PFSK-1 (cell line): ENCODE results near the gene MAPK8.

Source experiments
- FOXP2 ChIP-seq: optimal IDR thresholded peaks from 2 replicates; pipeline ENCODE3; 2011; ENCODE audit warnings: borderline replicate concordance, control low read depth, inconsistent platforms; ENCODE audit not compliant: insufficient read depth; ENCODE audit errors: extremely low read length, extremely low read depth
- POLR2AphosphoS5 ChIP-seq: IDR thresholded peaks from 2 replicates; pipeline ENCODE4 v1.6.1; 2012; ENCODE audit warnings: low read depth, mild to moderate bottlenecking, control low read depth, low read length, moderate library complexity
- SIN3A ChIP-seq: IDR thresholded peaks from 2 replicates; pipeline ENCODE4 v1.6.1; 2012; ENCODE audit warnings: mild to moderate bottlenecking, low read length, moderate library complexity, borderline replicate concordance; ENCODE audit not compliant: insufficient read depth
- TAF1 ChIP-seq: IDR thresholded peaks from 2 replicates; pipeline ENCODE4 v1.6.1; 2012; ENCODE audit warnings: low read length, control low read depth, borderline replicate concordance; ENCODE audit not compliant: insufficient read depth
- TF ChIP-seq, protein P1 (sequence below), 2 experiments: IDR thresholded peaks; 2 replicates each; pipeline versions ENCODE4 v1.6.1 to v1.8.0; 2011 to 2012; ENCODE audit warnings: low read depth in 2 of 2, low read length in 2 of 2, control low read depth in 1 of 2, inconsistent platforms in 1 of 2, mild to moderate bottlenecking in 1 of 2, moderate library complexity in 1 of 2; ENCODE audit not compliant: insufficient read depth in 1 of 2

MAPK8 gene

GRCh38 chr10:48430402-48430993 lies 124.0 kb downstream of the MAPK8 start:
- TF ChIP-seq FOXP2 (no peak), POLR2AphosphoS5 (no peak), SIN3A (no peak), TAF1 (no peak)
- TF ChIP-seq, protein P1, sequence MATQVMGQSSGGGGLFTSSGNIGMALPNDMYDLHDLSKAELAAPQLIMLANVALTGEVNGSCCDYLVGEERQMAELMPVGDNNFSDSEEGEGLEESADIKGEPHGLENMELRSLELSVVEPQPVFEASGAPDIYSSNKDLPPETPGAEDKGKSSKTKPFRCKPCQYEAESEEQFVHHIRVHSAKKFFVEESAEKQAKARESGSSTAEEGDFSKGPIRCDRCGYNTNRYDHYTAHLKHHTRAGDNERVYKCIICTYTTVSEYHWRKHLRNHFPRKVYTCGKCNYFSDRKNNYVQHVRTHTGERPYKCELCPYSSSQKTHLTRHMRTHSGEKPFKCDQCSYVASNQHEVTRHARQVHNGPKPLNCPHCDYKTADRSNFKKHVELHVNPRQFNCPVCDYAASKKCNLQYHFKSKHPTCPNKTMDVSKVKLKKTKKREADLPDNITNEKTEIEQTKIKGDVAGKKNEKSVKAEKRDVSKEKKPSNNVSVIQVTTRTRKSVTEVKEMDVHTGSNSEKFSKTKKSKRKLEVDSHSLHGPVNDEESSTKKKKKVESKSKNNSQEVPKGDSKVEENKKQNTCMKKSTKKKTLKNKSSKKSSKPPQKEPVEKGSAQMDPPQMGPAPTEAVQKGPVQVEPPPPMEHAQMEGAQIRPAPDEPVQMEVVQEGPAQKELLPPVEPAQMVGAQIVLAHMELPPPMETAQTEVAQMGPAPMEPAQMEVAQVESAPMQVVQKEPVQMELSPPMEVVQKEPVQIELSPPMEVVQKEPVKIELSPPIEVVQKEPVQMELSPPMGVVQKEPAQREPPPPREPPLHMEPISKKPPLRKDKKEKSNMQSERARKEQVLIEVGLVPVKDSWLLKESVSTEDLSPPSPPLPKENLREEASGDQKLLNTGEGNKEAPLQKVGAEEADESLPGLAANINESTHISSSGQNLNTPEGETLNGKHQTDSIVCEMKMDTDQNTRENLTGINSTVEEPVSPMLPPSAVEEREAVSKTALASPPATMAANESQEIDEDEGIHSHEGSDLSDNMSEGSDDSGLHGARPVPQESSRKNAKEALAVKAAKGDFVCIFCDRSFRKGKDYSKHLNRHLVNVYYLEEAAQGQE (IDR thresholded peaks at IDR 0.05; ENCODE audit: insufficient read depth in 1 of 2, low read depth in 2 of 2, low read length in 2 of 2) = no peak

- TF ChIP-seq TAF1 = no peak
- TF ChIP-seq SIN3A = no peak
- no peak for TF ChIP-seq POLR2AphosphoS5
- TF ChIP-seq, protein P1 (IDR thresholded peaks at IDR 0.05; ENCODE audit: insufficient read depth in 1 of 2, low read depth in 2 of 2, low read length in 2 of 2) = no peak
- TF ChIP-seq FOXP2 = no peak
These were observed 125.4 kb downstream of the MAPK8 start for GRCh38 chr10:48431871-48432270.

- TF ChIP-seq SIN3A = no peak
- no peak for TF ChIP-seq TAF1
- TF ChIP-seq, protein P1 (IDR thresholded peaks at IDR 0.05; ENCODE audit: insufficient read depth in 1 of 2, low read depth in 2 of 2, low read length in 2 of 2) = no peak
- TF ChIP-seq POLR2AphosphoS5 = no peak
- TF ChIP-seq FOXP2 = no peak
These were observed 131.1 kb downstream of the MAPK8 start for GRCh38 chr10:48437546-48437945.

- no peak for TF ChIP-seq FOXP2
- TF ChIP-seq, protein P1 (IDR thresholded peaks at IDR 0.05; ENCODE audit: insufficient read depth in 1 of 2, low read depth in 2 of 2, low read length in 2 of 2) = no peak
- TF ChIP-seq SIN3A = no peak
- TF ChIP-seq TAF1 = no peak
- TF ChIP-seq POLR2AphosphoS5 = no peak
These were observed 132.6 kb downstream of the MAPK8 start for GRCh38 chr10:48439031-48439430.

GRCh38 chr10:48439581-48440041 lies 133.1 kb downstream of the MAPK8 start:
- TF ChIP-seq POLR2AphosphoS5 (no peak), SIN3A (no peak), FOXP2 (no peak), TAF1 (no peak)
- TF ChIP-seq, protein P1 (IDR thresholded peaks at IDR 0.05; ENCODE audit: insufficient read depth in 1 of 2, low read depth in 2 of 2, low read length in 2 of 2) = no peak
